ENCODE measurements around the gene RIOK3.

RIOK3 gene

DNA sequence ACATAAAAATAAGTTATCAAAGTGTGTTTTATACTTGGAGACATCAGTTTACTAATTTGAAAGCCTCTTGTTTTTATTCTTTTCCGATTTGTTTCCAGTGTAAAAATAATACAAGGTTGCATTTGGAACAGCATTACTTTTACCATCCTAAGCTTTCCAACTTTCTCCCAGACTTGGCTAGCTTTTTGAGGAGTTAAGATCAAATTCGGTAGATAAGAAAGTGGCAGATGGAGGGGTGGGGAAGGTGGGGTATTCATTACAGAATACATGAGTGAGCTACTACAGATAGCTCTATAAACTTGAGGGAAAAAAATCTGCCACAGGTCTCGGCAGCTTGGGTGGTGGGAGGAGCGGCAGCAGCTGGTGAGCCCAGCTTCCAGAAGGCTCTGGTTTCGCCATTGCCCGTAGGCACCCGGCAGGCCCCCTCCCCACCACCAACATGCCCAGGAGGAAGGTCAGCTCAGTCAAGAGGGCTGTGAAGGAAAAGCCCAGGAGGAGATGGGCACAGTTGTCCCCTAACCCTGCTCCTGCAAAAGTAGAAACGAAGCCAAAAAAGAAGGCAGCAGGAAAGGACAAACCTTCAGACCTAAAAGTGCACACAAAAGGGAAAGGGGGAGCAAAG, 31.6 kb downstream of the RIOK3 start:
- ATAC-seq = no peak; the same call in 2 of the 3 replicates

DNA sequence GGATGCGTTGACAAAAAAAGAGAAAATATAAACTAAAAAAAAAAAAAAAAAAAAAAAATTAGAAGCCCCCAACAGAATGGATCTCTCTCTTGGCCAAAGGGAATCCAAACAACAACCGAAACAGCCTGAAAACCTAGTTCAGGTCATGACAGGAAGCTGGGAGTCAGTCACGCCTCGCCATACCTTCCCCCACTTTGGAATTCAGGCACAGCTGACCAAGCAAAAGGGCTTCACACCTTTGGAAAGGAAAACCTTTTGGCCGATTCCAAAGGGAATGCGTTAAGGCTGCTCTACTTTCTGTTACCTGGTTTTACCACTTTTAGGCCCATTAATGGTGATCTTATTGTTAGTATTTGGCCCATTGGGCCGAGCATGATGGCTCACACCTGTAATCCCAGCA, 32.3 kb downstream of the RIOK3 start:
- TF ChIP-seq GLIS3 (CRISPR knock-in tag; IDR thresholded peaks at IDR 0.05) = no peak
- TF ChIP-seq ZFP30 (CRISPR knock-in tag; IDR thresholded peaks at IDR 0.05) = no peak
- TF ChIP-seq, protein P1, sequence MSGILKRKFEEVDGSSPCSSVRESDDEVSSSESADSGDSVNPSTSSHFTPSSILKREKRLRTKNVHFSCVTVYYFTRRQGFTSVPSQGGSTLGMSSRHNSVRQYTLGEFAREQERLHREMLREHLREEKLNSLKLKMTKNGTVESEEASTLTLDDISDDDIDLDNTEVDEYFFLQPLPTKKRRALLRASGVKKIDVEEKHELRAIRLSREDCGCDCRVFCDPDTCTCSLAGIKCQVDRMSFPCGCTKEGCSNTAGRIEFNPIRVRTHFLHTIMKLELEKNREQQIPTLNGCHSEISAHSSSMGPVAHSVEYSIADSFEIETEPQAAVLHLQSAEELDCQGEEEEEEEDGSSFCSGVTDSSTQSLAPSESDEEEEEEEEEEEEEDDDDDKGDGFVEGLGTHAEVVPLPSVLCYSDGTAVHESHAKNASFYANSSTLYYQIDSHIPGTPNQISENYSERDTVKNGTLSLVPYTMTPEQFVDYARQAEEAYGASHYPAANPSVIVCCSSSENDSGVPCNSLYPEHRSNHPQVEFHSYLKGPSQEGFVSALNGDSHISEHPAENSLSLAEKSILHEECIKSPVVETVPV (CRISPR knock-in tag; IDR thresholded peaks at IDR 0.05) = no peak
- TF ChIP-seq ZNF70 (CRISPR knock-in tag; IDR thresholded peaks at IDR 0.05) = no peak
- no peak for TF ChIP-seq SNAI2 (CRISPR knock-in tag; IDR thresholded peaks at IDR 0.05)
- no peak for TF ChIP-seq ISL1 (CRISPR knock-in tag; IDR thresholded peaks at IDR 0.05)
- no peak for ATAC-seq

More for the DNA sequence above, 31.6 kb downstream of the RIOK3 start:
- TF ChIP-seq, protein P1 (CRISPR knock-in tag; IDR thresholded peaks at IDR 0.05) = no peak
- TF ChIP-seq, protein P2, sequence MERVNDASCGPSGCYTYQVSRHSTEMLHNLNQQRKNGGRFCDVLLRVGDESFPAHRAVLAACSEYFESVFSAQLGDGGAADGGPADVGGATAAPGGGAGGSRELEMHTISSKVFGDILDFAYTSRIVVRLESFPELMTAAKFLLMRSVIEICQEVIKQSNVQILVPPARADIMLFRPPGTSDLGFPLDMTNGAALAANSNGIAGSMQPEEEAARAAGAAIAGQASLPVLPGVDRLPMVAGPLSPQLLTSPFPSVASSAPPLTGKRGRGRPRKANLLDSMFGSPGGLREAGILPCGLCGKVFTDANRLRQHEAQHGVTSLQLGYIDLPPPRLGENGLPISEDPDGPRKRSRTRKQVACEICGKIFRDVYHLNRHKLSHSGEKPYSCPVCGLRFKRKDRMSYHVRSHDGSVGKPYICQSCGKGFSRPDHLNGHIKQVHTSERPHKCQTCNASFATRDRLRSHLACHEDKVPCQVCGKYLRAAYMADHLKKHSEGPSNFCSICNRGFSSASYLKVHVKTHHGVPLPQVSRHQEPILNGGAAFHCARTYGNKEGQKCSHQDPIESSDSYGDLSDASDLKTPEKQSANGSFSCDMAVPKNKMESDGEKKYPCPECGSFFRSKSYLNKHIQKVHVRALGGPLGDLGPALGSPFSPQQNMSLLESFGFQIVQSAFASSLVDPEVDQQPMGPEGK (CRISPR knock-in tag; IDR thresholded peaks at IDR 0.05; ENCODE audit: borderline replicate concordance) = no peak
- TF ChIP-seq, protein P3, sequence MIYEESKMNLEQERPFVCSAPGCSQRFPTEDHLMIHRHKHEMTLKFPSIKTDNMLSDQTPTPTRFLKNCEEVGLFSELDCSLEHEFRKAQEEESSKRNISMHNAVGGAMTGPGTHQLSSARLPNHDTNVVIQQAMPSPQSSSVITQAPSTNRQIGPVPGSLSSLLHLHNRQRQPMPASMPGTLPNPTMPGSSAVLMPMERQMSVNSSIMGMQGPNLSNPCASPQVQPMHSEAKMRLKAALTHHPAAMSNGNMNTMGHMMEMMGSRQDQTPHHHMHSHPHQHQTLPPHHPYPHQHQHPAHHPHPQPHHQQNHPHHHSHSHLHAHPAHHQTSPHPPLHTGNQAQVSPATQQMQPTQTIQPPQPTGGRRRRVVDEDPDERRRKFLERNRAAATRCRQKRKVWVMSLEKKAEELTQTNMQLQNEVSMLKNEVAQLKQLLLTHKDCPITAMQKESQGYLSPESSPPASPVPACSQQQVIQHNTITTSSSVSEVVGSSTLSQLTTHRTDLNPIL (CRISPR knock-in tag; IDR thresholded peaks at IDR 0.05; ENCODE audit: low read depth) = no peak
- TF ChIP-seq TOX (CRISPR knock-in tag; IDR thresholded peaks at IDR 0.05; ENCODE audit: borderline replicate concordance) = no peak
- no peak for TF ChIP-seq PPARA (CRISPR knock-in tag; IDR thresholded peaks at IDR 0.05; ENCODE audit: borderline replicate concordance)
- TF ChIP-seq BACH2 (CRISPR knock-in tag; IDR thresholded peaks at IDR 0.05; ENCODE audit: borderline replicate concordance) = no peak
- TF ChIP-seq, protein P4, sequence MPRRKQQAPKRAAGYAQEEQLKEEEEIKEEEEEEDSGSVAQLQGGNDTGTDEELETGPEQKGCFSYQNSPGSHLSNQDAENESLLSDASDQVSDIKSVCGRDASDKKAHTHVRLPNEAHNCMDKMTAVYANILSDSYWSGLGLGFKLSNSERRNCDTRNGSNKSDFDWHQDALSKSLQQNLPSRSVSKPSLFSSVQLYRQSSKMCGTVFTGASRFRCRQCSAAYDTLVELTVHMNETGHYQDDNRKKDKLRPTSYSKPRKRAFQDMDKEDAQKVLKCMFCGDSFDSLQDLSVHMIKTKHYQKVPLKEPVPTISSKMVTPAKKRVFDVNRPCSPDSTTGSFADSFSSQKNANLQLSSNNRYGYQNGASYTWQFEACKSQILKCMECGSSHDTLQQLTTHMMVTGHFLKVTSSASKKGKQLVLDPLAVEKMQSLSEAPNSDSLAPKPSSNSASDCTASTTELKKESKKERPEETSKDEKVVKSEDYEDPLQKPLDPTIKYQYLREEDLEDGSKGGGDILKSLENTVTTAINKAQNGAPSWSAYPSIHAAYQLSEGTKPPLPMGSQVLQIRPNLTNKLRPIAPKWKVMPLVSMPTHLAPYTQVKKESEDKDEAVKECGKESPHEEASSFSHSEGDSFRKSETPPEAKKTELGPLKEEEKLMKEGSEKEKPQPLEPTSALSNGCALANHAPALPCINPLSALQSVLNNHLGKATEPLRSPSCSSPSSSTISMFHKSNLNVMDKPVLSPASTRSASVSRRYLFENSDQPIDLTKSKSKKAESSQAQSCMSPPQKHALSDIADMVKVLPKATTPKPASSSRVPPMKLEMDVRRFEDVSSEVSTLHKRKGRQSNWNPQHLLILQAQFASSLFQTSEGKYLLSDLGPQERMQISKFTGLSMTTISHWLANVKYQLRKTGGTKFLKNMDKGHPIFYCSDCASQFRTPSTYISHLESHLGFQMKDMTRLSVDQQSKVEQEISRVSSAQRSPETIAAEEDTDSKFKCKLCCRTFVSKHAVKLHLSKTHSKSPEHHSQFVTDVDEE (CRISPR knock-in tag; IDR thresholded peaks at IDR 0.05) = no peak
- TF ChIP-seq ESRRG (CRISPR knock-in tag; IDR thresholded peaks at IDR 0.05) = no peak
- TF ChIP-seq ZFP30 (CRISPR knock-in tag; IDR thresholded peaks at IDR 0.05) = no peak
- TF ChIP-seq ZNF70 (CRISPR knock-in tag; IDR thresholded peaks at IDR 0.05) = no peak
- no peak for TF ChIP-seq ARNTL (CRISPR knock-in tag; IDR thresholded peaks at IDR 0.05; ENCODE audit: borderline replicate concordance, low read depth)
- TF ChIP-seq ZFP3 (CRISPR knock-in tag; IDR thresholded peaks at IDR 0.05) = no peak
- no peak for TF ChIP-seq ISL1 (CRISPR knock-in tag; IDR thresholded peaks at IDR 0.05)
- no peak for TF ChIP-seq TCF4 (CRISPR knock-in tag; IDR thresholded peaks at IDR 0.05; ENCODE audit: borderline replicate concordance)
- no peak for TF ChIP-seq ZNF565 (CRISPR knock-in tag; conservative IDR thresholded peaks at IDR 0.05; ENCODE audit: low read depth)
- TF ChIP-seq, protein P5, sequence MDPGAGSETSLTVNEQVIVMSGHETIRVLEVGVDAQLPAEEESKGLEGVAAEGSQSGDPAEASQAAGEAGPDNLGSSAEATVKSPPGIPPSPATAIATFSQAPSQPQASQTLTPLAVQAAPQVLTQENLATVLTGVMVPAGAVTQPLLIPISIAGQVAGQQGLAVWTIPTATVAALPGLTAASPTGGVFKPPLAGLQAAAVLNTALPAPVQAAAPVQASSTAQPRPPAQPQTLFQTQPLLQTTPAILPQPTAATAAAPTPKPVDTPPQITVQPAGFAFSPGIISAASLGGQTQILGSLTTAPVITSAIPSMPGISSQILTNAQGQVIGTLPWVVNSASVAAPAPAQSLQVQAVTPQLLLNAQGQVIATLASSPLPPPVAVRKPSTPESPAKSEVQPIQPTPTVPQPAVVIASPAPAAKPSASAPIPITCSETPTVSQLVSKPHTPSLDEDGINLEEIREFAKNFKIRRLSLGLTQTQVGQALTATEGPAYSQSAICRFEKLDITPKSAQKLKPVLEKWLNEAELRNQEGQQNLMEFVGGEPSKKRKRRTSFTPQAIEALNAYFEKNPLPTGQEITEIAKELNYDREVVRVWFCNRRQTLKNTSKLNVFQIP (CRISPR knock-in tag; IDR thresholded peaks at IDR 0.05; ENCODE audit: borderline replicate concordance, low read depth) = no peak
- TF ChIP-seq SNAI2 (CRISPR knock-in tag; IDR thresholded peaks at IDR 0.05) = no peak
